RWPE1 (cell line): ENCODE measurements around the gene SRP9.
"Not testable (repeated sequence)": the region's sequence is repeated elsewhere in the genome, so short reads cannot be mapped to it uniquely, and the experiment has no call there.

Experiments
- CTCF ChIA-PET: fragments of 350-600 bp; sonication (Branson Sonifier 250); formaldehyde crosslinking; extraction: SDS; loops from one replicate; lab custom pipeline; 2021; lab: Yijun Ruan, JAX
- POLR2A ChIA-PET: fragments of 400-600 bp; formaldehyde crosslinking; extraction: SDS; loops from one replicate; lab custom pipeline; 2020; ENCODE audit warnings: antibody characterized with exemption; ENCODE audit not compliant: low non-redundant PET; lab: Yijun Ruan, JAX
- DNase-seq: peaks from one replicate; pipeline ENCODE4 v3.0.0; 2012; ENCODE audit warnings: low spot score
- H3K27ac ChIP-seq: fragments of 450-650 bp; 2 replicates; pipeline ENCODE4 v1.5.1; 2017
- TF ChIP-seq, protein P1 (sequence below): fragments of 450-650 bp; conservative IDR thresholded peaks from 2 replicates; pipeline ENCODE4 v1.5.1; 2017; ENCODE audit warnings: low read depth, mild to moderate bottlenecking

SRP9 gene

DNA sequence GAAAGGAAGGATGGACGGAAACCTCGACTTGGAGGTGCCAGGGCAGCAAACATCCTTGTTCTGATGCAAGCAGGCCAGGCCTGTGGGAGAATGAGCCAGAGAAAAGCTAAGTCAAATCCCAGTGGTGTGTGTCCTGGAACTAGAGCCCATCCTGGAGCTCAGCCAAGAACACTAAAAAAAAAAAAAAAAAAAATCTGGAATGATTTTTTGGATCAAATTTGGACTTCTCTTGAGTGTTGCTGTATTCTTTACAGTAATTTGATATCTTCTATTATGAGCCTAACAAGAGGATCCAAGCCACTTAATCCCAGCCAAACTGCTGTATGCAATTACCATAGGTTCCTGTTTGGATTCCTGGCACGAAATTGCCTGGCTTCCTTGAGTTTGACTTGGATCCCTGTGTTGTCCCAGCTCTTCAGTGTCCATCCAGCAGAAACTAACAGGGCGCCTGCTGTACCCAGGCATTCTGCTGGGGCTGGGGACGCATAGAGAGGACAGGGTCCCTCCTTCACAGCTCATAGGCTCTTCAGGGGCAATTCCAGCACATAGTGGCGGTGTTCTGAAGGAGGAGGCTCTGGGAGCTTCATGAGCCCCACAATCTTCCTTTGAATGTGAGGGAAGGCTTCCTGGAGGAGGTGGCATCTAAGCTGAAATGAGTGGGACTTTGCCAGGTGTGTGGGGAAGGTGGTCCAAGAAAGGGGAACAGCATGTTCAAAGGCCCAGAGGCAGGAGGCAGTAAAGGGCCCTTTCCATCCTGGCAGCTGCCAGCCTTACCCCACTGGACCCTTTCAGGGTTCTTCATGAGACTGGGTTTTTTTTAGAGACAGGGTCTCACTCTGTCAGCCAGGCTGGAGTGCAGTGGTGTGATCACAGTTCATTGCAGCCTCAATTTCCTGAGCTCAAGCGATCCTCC is 57.0 kb downstream of the SRP9 start:
- CTCF ChIA-PET = interaction anchor here (0.6 to 0.7 kb wide), 2 partner anchors 360 to 363 kb away, joined by 3 to 4 read pairs; no protein-coding TSS in a partner anchor
- H3K27ac ChIP-seq = peak overlapping the region; percentile 75
- TF ChIP-seq, protein P1, sequence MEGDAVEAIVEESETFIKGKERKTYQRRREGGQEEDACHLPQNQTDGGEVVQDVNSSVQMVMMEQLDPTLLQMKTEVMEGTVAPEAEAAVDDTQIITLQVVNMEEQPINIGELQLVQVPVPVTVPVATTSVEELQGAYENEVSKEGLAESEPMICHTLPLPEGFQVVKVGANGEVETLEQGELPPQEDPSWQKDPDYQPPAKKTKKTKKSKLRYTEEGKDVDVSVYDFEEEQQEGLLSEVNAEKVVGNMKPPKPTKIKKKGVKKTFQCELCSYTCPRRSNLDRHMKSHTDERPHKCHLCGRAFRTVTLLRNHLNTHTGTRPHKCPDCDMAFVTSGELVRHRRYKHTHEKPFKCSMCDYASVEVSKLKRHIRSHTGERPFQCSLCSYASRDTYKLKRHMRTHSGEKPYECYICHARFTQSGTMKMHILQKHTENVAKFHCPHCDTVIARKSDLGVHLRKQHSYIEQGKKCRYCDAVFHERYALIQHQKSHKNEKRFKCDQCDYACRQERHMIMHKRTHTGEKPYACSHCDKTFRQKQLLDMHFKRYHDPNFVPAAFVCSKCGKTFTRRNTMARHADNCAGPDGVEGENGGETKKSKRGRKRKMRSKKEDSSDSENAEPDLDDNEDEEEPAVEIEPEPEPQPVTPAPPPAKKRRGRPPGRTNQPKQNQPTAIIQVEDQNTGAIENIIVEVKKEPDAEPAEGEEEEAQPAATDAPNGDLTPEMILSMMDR = no peak
- POLR2A ChIA-PET = no interaction called here
- DNase-seq = no peak

DNA sequence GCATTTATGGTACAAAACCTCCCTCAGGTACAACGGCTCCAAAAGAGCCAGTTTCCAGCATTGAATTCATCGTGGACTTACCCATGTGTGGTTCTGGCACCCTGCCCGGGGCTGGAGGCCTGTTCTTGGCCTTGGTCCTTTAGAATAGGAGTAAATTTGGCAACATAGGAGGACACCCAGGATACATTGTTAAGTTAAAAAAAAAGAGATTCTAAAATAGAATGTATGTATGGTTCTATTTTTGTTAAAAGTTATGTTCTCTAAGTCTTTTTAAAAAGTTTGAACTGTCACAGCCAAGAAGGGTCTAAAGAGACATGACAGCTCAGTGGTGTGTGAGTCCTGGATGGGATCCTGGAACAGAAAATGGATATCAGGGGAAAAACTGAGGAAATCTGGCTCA is 58.2 kb downstream of the SRP9 start:
- POLR2A ChIA-PET = no interaction called here
- H3K27ac ChIP-seq = peak overlapping the region; percentile 75
- DNase-seq = no peak
- CTCF ChIA-PET = interaction anchor here (0.7 kb wide), 2 partner anchors 152 to 372 kb away, joined by 3 read pairs; no protein-coding TSS in a partner anchor
- TF ChIP-seq, protein P1 = no peak

DNA sequence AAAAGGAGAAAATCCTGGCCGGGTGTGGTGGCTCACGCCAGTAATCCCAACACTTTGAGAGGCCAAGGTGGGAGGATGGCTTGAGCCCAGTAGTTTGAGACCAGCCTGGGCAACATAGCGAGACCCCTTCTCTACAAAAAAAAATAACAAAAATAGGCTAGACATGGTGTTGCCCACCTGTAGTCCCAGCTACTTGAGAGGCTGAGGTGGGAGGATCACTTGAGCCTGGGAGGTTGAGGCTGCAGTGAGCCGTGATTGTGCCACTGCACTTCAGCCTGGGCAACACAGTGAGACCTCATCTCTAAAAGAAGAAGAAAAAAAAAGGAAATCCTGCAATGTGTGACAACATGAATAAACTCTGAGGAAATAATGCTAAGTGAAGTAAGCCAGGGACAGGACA is 58.7 kb downstream of the SRP9 start:
- H3K27ac ChIP-seq = peak overlapping the region; percentile 75; the same call in 1 of the 2 replicates
- POLR2A ChIA-PET, DNase-seq: not testable (repeated sequence)
- CTCF ChIA-PET = interaction anchor here (0.7 kb wide), 1 partner anchor 372 kb away, joined by 3 read pairs; no protein-coding TSS in a partner anchor

DNA sequence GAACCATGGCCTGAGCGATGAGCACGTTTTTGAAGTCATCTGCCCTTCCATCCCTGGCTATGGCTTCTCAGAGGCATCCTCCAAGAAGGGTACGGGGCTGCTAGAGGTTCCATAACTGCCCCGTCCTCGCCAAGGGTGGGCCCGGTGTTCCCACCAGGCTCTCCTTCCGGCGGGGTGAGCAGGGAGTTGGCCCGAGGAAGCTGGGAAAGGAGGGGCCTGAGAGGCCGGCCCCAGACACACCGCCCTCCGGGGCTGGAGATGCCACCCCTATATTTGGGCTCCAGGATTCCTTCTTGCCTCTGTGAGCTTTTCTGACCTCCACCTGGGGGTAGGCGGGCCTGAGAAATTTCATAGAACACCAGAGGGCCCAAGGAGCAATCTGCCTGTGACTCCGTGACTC is 61.2 kb downstream of the SRP9 start:
- ChIA-PET POLR2A (interaction anchor here (0.9 kb wide), 1 partner anchor 11 kb away, joined by 3 read pairs; no protein-coding TSS in a partner anchor), CTCF (interaction anchor here (0.6 to 1.8 kb wide), 3 partner anchors 51 to 364 kb away, joined by 3 to 12 read pairs (median 4); no protein-coding TSS in a partner anchor)
- no peak for DNase-seq
- H3K27ac ChIP-seq = peak overlapping the region; percentile 22
- TF ChIP-seq, protein P1 = no peak
